HG03095 (cell line): Measurements from ENCODE around the gene VPS51.
A peak's percentile ranks its signal among the peaks of the same experiment; 100 is the strongest.

Experiments
- ATAC-seq: cut with Tn5 transposase; IDR thresholded peaks from one replicate; pipeline ENCODE4 v1.9.1; 2021; ENCODE audit warnings: moderate library complexity; ENCODE audit not compliant: unreplicated experiment

VPS51 gene

DNA sequence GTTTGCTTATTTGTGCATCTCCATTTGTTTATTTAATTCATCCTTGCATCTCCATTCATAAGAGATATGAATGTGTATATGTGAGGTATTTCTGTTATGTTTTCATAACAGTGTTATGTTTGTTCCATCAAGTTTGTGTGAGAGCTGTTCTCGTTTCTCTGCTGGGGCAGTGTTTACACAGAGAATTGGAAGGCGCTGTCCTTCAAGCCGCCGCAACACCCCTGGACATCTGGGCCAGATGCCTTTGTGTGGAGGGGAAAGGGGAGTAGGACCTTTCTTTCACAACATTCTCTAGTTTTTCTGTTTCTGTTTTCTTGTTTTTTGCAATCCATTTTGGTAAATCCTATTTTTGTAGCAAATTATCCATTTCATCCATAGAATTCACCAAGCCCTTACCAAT is 8.6 kb downstream of the VPS51 start:
- no peak for ATAC-seq

DNA sequence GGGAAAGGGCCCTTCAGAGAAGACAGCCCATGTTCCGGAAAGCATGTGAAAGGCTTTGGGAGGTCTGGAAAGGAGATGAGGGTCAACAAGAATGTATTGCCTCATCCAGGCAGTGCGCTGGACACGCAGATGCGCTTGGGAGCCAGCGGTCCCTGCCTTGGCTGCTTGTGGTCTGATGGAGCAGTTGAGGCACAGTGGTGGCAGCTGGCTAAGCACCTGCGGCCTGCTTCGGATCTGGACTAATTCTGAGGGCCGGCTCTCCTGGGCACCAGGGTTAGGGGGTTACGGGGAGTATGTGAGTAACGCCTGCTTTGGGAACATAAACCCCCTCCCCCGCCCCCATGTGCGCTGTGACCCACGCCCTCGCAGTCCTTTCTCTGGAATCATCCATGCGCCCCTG is 11.1 kb downstream of the VPS51 start:
- no peak for ATAC-seq

DNA sequence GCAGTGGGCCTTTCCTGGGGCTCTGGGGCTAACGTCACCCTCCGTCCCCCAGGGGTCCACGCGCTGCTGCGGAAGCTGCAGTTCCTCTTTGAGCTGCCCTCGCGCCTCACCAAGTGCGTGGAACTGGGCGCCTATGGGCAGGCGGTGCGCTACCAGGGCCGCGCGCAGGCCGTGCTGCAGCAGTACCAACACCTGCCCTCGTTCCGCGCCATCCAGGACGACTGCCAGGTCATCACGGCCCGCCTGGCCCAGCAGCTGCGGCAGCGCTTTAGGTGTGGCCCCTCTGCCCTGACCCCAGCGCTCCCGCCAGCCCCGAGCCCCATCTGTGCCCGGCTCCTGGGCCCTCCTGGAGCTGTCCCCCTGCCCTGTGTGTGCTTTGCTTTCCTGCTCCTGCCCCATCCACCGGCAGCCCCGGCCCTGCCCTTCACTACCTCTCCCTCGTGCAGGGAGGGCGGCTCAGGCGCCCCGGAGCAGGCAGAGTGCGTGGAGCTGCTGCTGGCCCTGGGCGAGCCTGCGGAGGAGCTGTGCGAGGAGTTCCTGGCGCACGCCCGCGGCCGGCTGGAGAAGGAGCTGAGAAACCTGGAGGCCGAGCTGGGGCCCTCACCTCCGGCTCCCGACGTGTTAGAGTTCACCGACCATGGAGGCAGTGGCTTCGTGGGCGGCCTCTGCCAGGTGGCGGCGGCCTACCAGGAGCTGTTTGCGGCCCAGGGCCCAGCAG is 11.9 kb downstream of the VPS51 start:
- ATAC-seq, result no peak

DNA sequence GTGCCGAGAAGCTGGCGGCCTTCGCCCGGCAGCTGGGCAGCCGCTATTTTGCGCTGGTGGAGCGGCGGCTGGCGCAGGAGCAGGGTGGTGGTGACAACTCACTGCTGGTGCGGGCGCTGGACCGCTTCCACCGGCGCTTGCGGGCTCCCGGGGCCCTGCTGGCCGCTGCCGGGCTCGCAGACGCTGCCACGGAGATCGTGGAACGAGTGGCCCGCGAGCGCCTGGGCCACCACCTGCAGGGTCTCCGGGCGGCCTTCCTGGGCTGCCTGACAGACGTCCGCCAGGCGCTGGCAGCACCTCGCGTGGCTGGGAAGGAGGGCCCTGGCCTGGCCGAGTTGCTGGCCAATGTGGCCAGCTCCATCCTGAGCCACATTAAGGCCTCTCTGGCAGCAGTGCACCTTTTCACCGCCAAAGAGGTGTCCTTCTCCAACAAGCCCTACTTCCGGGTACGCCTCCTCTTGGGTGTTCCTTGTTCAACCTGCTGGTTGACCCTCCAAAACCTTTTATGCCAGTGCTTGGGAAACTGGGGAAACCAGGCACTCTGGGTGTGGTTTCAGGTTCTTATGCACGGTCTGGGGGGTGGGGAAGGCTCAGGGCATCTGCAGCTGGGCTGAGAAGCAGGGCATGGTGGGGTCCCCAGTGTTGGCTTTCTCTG is 12.6 kb downstream of the VPS51 start:
- ATAC-seq, result no peak

DNA sequence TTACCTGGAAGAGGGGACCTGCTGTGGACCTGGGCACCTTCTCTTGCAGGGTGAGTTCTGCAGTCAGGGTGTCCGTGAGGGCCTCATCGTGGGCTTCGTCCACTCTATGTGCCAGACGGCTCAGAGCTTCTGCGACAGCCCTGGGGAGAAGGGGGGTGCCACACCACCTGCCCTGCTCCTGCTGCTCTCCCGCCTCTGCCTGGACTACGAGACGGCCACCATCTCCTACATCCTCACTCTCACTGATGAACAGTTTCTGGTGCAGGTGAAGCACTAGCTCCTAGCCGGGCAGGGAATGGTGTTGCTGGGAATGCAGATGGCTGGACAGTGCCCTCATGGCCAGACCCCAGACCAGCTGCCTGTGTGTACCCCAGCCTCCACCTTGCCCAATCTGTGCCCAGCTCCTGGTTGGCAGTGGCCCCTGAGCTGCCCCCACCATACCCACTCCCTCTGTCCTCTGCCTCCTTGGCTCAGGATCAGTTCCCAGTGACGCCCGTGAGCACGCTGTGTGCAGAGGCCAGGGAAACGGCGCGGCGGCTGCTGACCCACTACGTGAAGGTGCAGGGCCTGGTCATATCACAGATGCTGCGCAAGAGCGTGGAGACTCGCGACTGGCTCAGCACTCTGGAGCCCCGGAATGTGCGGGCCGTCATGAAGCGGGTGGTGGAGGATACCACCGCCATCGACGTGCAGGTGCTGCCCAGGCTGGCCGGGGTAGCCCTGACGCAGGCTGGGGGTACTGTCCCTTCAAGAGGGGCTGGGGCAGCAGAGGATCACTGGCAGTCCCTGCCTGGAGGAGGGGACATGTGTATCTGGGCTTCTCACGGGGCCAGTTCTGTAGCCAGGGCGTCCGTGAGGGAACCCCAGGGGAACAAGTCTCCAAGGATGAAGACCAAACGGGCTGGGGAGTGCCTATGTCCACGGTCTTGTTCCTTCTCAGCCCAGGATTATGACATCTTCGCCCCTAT is 13.5 kb downstream of the VPS51 start:
- ATAC-seq, result no peak

DNA sequence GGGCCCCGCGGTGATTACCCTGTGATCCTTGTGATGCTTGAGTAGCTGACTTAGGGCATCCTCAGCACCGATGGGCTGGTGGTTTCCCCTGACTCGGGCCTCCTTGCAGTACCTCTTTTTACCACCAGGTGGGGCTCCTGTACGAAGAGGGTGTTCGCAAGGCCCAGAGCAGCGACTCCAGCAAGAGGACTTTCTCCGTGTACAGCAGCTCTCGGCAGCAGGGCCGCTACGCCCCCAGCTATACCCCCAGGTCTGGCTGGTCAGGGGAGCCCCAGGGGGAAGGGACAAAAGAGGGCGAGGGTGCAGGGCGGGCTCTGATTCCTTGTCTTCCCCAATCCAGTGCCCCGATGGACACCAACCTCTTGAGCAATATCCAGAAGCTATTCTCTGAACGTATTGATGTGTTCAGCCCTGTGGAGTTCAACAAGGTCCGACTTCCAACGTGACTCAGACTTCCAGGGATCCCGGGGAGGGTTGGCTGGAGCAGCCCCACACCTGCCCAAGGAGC is 14.4 kb downstream of the VPS51 start:
- no peak for ATAC-seq

DNA sequence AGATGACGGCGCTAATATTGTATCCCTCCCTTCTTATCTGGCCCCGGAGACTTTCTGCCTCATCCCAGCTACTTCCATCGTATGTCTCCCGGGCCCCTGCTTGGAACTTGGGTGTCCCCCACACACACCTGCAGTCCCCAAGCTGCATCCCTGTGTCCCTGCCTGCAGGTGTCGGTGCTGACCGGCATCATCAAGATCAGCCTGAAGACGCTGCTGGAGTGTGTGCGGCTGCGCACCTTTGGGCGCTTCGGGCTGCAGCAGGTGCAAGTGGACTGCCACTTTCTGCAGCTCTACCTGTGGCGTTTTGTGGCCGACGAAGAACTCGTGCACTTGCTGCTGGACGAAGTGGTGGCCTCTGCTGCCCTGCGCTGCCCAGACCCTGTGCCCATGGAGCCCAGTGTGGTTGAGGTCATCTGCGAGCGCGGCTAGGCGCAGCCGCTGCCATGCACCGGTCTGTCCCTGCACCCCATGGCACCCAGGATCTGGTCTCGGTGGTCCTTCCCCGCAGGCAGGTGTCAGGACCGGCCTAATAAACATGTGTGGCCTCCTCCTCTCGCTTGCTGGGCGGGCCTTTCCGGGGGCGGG is 15.2 kb downstream of the VPS51 start:
- no peak for ATAC-seq

DNA sequence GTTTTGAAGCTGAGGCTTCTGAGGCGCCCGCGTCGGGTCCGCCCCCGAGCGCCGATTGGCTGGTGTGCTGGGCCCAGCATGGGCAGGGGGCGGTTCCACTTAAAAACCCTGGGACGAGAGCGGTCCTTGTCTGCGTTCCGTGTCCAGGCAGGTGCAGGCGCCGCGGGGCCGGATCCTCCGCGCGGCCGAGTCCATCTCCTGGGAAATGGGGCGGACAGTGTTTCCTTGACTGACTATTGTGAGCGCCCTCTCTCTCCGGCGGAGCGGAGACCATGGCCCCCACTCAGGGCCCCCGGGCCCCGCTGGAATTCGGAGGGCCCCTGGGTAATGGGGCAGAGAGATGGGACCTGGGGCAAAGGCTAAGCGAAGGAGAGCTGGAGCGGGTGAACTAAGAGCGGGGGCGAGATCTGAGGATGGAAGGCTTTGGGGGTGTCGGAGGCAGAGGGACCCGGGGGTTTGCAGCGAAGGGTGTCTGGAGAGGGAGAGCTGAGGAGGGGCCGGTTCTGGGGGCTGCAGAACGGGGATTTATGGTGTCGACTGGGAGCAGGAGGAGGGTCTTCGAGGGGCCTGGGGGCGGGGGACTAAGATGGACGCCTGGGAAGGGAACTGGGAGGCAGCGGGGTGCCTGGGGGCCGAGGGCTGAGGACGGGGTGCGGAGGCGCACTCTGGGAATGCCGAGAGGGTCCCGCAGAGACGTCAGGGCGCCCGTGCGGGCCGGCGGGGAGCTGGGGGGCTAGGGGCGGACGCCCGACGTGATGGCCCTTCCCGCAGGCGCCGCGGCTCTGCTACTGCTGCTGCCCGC is 15.9 kb downstream of the VPS51 start, which contains the start of gene TM7SF2:
TM7SF2 (plus strand) TSS at position 129 of the 802 bp plus-strand sequence; CDS start at position 273, 144 bp downstream.
- ATAC-seq, result peak; percentile 51

DNA sequence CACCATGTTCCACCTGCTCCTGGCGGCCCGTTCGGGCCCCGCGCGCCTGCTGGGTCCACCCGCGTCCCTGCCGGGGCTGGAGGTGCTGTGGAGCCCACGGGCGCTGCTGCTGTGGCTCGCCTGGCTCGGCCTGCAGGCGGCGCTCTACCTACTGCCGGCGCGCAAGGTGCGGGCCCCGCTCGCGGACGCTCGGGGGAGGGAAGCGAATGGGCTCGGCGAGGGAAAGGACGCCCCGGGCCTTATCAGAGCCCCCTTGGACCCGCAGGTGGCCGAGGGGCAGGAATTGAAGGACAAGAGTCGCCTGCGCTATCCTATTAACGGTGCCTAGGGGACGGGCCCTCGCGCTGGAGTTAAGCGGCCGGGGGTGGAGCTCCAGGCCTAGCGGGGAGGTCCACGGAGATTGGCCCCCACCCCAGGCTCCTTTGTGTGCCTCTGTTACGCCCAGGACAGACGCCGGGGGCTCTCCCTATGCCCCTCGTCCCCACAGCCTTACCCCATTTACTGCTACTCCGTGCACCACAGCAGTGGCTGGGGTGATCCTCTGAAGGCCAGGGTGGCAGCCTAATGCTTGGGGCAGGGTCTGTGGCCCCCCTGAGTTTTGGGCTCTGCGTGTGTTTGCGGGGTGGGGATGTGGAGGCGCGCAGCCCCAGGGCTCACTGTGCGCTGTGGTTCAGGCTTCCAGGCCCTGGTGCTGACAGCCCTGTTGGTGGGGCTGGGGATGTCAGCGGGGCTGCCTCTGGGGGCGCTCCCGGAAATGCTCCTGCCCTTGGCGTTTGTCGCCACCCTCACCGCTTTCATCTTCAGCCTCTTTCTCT is 16.7 kb downstream of the VPS51 start:
- no peak for ATAC-seq

DNA sequence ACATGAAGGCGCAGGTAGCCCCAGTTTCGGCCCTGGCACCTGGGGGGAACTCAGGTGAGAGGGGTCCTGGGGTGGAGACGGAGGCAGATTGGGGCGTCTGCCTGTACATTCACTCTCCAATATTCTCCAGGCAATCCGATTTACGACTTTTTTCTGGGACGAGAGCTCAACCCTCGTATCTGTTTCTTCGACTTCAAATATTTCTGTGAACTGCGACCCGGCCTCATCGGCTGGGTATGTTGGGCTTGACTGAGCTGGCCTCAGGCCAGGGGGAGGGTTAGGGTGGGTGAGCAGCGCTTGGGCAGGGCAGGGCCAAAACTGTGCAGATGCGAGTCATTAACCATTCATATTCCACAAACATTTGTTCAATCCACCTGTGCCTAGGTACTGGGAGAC is 17.3 kb downstream of the VPS51 start:
- ATAC-seq, result no peak

DNA sequence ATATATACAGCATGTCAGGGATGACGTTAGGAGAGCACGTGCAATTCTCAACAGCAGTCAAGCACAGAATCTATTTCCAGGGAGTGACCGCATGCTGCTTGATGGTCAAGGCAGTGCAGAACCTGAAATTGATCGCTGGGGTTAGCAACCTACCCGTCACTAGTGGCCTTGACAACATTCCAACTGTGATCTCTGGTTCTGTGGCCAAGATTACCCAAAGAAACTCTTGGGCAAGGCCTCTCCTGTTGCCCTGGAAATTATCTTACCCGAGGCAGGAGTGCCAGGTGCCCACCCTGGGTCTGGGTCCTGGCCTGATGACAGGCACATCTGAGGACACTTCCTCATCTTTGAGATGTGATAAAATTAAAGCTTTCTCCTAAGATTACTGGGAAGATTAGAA is 17.8 kb downstream of the VPS51 start:
- no peak for ATAC-seq

DNA sequence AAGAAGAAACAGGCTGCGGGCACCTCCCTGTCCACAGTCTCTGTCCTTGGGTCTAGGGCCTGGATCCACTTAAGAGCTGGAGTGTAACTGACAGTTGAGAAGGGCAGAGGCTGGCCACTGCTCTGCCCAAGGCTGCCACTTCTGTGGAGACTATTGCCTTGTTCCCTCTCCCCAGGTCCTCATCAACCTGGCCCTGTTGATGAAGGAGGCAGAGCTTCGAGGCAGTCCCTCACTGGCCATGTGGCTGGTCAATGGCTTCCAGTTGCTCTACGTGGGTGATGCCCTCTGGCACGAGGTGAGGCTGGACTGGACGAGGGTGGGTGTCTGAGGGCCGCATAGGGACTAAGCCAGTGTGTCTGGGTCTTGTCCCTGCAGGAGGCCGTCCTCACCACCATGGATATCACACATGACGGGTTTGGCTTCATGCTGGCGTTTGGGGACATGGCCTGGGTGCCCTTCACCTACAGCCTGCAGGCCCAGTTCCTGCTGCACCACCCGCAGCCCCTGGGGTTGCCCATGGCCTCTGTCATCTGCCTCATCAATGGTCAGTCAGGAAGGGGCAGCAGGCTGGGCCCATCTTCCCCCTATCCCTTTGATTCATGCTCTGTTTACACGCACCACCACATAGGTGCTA is 18.6 kb downstream of the VPS51 start:
- no peak for ATAC-seq

DNA sequence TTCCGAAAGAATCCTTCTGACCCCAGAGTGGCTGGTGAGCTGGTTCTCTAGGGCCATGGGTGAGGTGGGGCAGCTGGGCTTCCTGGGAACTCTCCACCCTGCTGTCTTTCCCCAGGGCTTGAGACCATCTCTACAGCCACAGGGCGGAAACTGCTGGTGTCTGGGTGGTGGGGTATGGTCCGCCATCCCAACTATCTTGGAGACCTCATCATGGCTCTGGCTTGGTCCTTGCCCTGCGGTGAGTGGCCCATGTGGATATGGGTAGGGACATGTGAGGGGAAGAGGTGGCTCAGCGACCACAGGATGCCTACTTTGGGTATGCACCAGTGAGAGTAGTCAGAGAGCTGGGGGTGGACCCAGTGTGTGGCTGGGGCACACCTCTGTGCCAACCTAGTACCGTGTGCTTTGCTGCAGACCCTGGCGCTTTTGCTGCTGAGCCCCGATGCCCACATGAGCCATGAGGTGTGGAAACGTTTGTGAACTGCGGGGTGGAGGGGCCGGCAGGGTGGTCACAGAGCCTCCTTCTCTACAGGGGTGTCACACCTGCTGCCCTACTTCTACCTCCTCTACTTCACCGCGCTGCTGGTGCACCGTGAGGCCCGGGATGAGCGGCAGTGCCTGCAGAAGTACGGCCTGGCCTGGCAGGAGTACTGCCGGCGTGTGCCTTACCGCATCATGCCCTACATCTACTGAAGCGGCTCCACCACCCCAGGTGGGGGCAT is 19.5 kb downstream of the VPS51 start:
- no peak for ATAC-seq

DNA sequence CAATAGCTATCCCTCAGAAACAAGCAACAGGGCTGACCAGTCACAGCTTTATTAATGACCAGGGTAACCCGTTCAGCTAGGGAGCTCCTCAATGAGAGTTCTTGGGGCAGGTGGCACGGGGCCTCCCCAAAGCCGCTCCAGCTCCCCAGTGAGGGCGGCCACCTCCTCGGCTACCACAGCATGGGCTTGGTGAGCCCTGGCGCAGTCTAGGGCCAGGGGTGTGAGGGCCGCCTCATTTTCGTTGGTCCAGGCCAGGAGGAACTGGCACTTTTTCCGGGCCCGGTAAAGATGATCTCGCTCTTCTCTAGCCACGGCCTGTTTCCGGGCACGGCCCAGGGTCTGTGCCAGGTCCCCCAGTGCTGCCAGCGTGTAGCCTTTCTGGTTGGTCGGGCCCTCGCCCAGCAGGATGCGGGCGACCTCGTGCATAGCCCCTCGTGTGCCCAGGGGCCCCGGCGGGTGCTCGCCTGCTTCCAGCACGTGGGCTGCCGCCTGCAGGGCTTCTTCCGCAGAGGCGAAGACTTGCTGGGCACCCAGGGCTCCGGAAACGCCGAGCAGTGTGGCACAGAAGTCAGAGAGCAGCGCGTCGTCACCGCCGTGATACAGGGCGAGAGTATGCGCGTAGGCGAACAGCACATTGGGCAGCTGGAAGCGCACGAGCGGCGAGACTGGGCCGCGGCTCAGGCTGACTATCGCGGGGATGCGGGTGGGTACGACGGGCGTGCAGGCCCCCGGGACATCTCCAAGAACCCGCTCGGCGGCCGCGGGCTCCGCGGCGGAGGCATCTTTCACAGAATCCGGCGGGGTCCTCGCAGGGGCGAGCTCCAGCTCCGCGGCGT is 20.6 kb downstream of the VPS51 start:
- no peak for ATAC-seq

DNA sequence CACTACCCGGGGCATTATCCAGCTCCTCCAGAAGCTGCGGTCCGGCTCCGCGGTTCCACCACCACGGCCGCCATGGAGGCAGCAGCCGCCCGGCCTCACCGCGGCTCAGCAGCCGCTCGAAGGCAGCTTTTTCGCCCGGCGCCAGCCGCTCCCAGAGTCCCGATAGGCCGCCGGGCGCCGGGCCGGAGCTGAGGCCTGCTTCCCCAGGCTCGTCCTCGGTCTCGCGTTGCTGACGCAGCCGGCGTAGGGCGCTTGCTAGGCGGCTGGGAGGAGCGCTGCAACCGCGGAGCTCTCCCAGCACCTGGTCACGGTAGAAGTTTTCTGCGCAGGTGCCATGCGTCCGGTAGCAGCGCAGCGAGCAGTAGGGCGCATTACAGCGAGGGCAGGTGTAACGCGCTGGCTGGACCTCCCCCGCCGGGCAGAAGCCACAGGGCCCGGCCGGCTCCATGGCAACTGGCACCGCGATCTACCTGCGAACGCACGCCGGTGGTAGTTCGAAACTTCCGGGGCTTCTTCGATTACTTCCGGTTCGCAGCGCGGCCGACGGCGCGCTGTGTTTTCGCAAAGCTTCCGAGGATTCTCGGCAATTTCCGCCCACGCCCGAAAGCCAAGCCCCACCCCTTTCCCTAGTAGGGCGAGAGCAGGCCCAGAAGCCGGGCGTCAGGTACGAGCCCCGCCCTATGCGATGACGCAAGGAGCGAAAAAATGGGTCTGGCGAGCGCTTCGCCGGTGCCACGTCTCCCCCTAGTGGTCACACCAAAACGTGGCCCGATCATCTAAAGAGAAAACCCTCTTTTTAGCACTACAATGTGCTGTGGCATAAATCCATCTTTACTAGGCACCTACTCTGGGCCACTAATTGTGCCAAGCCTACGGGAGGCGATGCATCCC is 21.4 kb downstream of the VPS51 start, which contains the start of gene ZNHIT2:
ZNHIT2 (minus strand) TSS at position 496 of the 891 bp plus-strand sequence; CDS start at position 448, 48 bp downstream.
- ATAC-seq, result peak; percentile 46
